ENCODE measurements around the gene XPO1. TPM values are rescaled to one million over a fixed set of nuclear protein-coding genes. Genes with fewer than 3 reads are reported as not detected.

XPO1 gene
- total and polyA plus RNA-seq, 2 of the 4 experiments (the other 2 are of a cell fraction) = 78.5 to 104 TPM

DNA sequence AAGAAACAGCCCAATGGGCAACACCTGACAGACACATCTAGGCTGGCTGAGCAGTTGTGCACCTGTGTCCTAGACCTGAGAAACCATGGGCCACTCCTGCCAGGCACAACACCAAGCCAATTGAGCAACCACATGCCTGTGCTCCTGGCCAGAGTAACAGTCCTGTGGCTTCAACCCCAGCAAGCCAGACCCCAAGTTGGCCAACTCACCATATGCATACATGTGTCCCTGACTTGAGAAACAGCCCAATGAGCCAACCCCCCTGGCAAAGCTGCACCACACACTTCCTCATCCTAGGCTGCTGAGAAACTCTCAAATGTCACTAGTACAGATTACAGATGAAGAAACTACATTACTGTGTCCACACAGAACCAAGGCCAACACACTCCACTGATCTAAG lies 103.8 kb downstream of the XPO1 start:
- no peak overlapping the region for H3K4me3 ChIP-seq (ENCODE audit: insufficient read depth, low read depth, low read length)
- no peak overlapping the region for H3K4ac ChIP-seq (ENCODE audit: low read depth, low read length)
- no peak overlapping the region for H2AK5ac ChIP-seq (ENCODE audit: low read depth, low read length)
- peak overlapping the region; percentile 34 for H2AFZ ChIP-seq (replicated peaks; ENCODE audit: low read length, poor library complexity)
- H3K27ac ChIP-seq (ENCODE audit: insufficient read depth, low read length) = no peak overlapping the region
- no peak overlapping the region for H2AK9ac ChIP-seq (replicated peaks; ENCODE audit: low read depth, low read length, poor library complexity)
- no peak overlapping the region for H4K5ac ChIP-seq (ENCODE audit: low read depth, low read length)
- H3K4me2 ChIP-seq (ENCODE audit: low read depth, low read length) = no peak overlapping the region
- ChIA-PET POLR2A (ENCODE audit: unreplicated experiment) (no interaction called here), CTCF (interaction anchor here (0.6 kb wide), 1 partner anchor 35 kb away, joined by 3 read pairs; no protein-coding TSS in a partner anchor)
- H3K9ac ChIP-seq (ENCODE audit: low read depth, low read length) = no peak overlapping the region
- intact Hi-C loops (cut with micrococcal nuclease) = loop anchor here (5.0 kb wide), 1 partner anchor 33 kb away; no protein-coding TSS in a partner anchor
- H2BK120ac ChIP-seq (ENCODE audit: low read depth, low read length) = no peak overlapping the region
- peaks cover 94% of the 10 kb centered on the region for H4K20me1 ChIP-seq (ENCODE audit: insufficient read depth, low read length)
- H3K56ac ChIP-seq (ENCODE audit: extremely low read depth, insufficient read depth, low read length) = no peak overlapping the region
- peaks cover 26% of the 10 kb centered on the region for H3K9me1 ChIP-seq (ENCODE audit: insufficient read depth, low read length)
- peaks cover 4 to 73% of the 10 kb centered on the region in 2 experiments for H3K79me1 ChIP-seq (ENCODE audit: low read depth in 1 of 2, low read length in 2 of 2)
- no peak overlapping the region for H3K23ac ChIP-seq (ENCODE audit: low read depth, low read length)
- H4K91ac ChIP-seq (ENCODE audit: insufficient read depth, low read depth, low read length) = no peak overlapping the region
- dilution Hi-C loops (cut with HindIII; ENCODE audit: low sequenced_read_pairs, unreplicated experiment) = no loop called here
- no peaks in the 10 kb centered on the region for H3K27me3 ChIP-seq (ENCODE audit: control insufficient read depth, insufficient read depth, low read length)
- no peak overlapping the region for H3K14ac ChIP-seq (replicated peaks; ENCODE audit: low read depth, low read length)
- ATAC-seq (ENCODE audit: low read depth) (no peak), DNase-seq (no peak)
- H4K8ac ChIP-seq (ENCODE audit: low read depth in 2 of 2, low read length in 2 of 2) = no peak overlapping the region
- peaks cover 5% of the 10 kb centered on the region for H3K4me1 ChIP-seq (ENCODE audit: control insufficient read depth, insufficient read depth, low read length)
- H2BK15ac ChIP-seq (ENCODE audit: low read depth, low read length) = no peak overlapping the region
- H2BK20ac ChIP-seq (ENCODE audit: low read depth, low read length) = no peak overlapping the region
- no peaks in the 10 kb centered on the region for H3K36me3 ChIP-seq (ENCODE audit: control insufficient read depth, insufficient read depth, low read length)
- in situ Hi-C loops (cut with MboI; ENCODE audit: low sequenced_read_pairs) = no loop called here
- TF ChIP-seq RCOR1 (IDR thresholded peaks at IDR 0.05; ENCODE audit: insufficient replicate concordance, low read length) = no peak
- TF ChIP-seq MAZ (IDR thresholded peaks at IDR 0.05; ENCODE audit: borderline replicate concordance, low read depth, low read length) = no peak
- no peaks in the 10 kb centered on the region for H3K9me3 ChIP-seq (ENCODE audit: control insufficient read depth, insufficient read depth, low read length)
- no peak overlapping the region for H3K18ac ChIP-seq (ENCODE audit: low read depth, low read length)
- BruUV-seq (replicated peaks) = no TSS peak
- H2BK5ac ChIP-seq (ENCODE audit: low read depth, low read length, poor library complexity, severe bottlenecking) = no peak overlapping the region
